Endothelial cell of umbilical vein (primary cell): ENCODE results near the gene GGNBP2. TPM values are rescaled to one million over a fixed set of nuclear protein-coding genes. Genes with fewer than 3 reads are reported as not detected.

ENCODE experiments used
- BruUV-seq: library from RNA; stranded (reverse); fragments of 400-500 nt; replicated peaks from 2 replicates; lab custom pipeline; 2021; lab: Mats Ljungman, UMichigan
- CTCF ChIA-PET: fragments of 300-600, 350-600 bp; sonication (Branson Sonifier 250); formaldehyde crosslinking; loops from one replicate; lab custom pipeline; 2021; ENCODE audit warnings: antibody characterized with exemption, inconsistent platforms; lab: Charles Lee
- POLR2A ChIA-PET: fragments of 300-600, 350-600 bp; sonication (Branson Sonifier 250); formaldehyde crosslinking; loops from one replicate; lab custom pipeline; 2021; ENCODE audit warnings: antibody characterized with exemption, inconsistent platforms; lab: Charles Lee
- DNase-seq: peaks from one replicate; pipeline ENCODE4 v3.0.0-alpha.2; 2011; ENCODE audit warnings: low read depth, low spot score
- FAIRE-seq: peaks from 2 replicates; lab custom pipeline; 2011; peaks lifted over from hg19 to GRCh38; lab: Jason Lieb, UNC
- H2AFZ ChIP-seq: 2 replicates; pipeline ENCODE4 v1.6.0; 2012; ENCODE audit warnings: low read depth, low read length, control low read depth, inconsistent platforms
- H3K27ac ChIP-seq: 2 replicates; pipeline ENCODE4 v1.5.1; 2011; ENCODE audit warnings: low read depth, mild to moderate bottlenecking, control low read depth, low read length, moderate library complexity; ENCODE audit not compliant: insufficient read depth
- H3K27me3 ChIP-seq, 2 experiments: 2 replicates each; pipeline versions ENCODE4 v1.6.0 to v1.6.1; 2011; ENCODE audit warnings: low read length in 2 of 2, mixed read lengths in 1 of 2; ENCODE audit not compliant: control insufficient read depth in 2 of 2, insufficient read depth in 2 of 2
- H3K36me3 ChIP-seq, 2 experiments: 2 replicates in 1 of 2; 3 replicates in 1 of 2; pipeline ENCODE4 v1.5.1; 2011; ENCODE audit warnings: low read length in 2 of 2, mild to moderate bottlenecking in 1 of 2, moderate library complexity in 1 of 2; ENCODE audit not compliant: control insufficient read depth in 2 of 2, insufficient read depth in 2 of 2; ENCODE audit errors: extremely low read depth in 1 of 2
- H3K4me1 ChIP-seq: 3 replicates; pipeline ENCODE4 v1.5.1; 2011; ENCODE audit warnings: mild to moderate bottlenecking, low read length; ENCODE audit not compliant: control insufficient read depth, insufficient read depth; ENCODE audit errors: extremely low read depth
- H3K4me2 ChIP-seq: 2 replicates; pipeline ENCODE4 v1.6.1; 2011; ENCODE audit warnings: low read length, control low read depth, mixed read lengths; ENCODE audit not compliant: insufficient read depth
- H3K4me3 ChIP-seq, 3 experiments: fragments of 200-600 bp in 1 of 3; sonication (generic), shearing (Covaris generic) in 1 of 3; replicated peaks in 1 of 3; 2 replicates each; pipeline ENCODE4 v1.5.1; 2011 to 2016; ENCODE audit warnings: control low read depth in 3 of 3, low read length in 3 of 3, mild to moderate bottlenecking in 2 of 3, inconsistent platforms in 1 of 3, low read depth in 1 of 3, moderate library complexity in 1 of 3; ENCODE audit not compliant: insufficient read depth in 1 of 3
- H3K79me2 ChIP-seq: 2 replicates; pipeline ENCODE4 v1.6.0; 2012; ENCODE audit warnings: low read length, inconsistent platforms; ENCODE audit not compliant: control insufficient read depth, insufficient read depth
- H3K9ac ChIP-seq: replicated peaks from 2 replicates; pipeline ENCODE3; 2011; ENCODE audit warnings: low read length, control low read depth; ENCODE audit not compliant: insufficient read depth; ENCODE audit errors: extremely low read depth
- H3K9me1 ChIP-seq: replicated peaks from 3 replicates; pipeline ENCODE4 v1.6.0; 2011; ENCODE audit warnings: mild to moderate bottlenecking, low read length; ENCODE audit not compliant: control insufficient read depth, insufficient read depth; ENCODE audit errors: extremely low read depth
- H3K9me3 ChIP-seq: replicated peaks from 2 replicates; pipeline ENCODE4 v1.5.1; 2012; ENCODE audit warnings: low read length, inconsistent platforms; ENCODE audit not compliant: control insufficient read depth, insufficient read depth
- H4K20me1 ChIP-seq: replicated peaks from 2 replicates; pipeline ENCODE3; 2011; ENCODE audit warnings: mild to moderate bottlenecking, low read length; ENCODE audit not compliant: control insufficient read depth, insufficient read depth; ENCODE audit errors: extremely low read depth
- CTCF ChIP-seq, 2 donors: IDR thresholded peaks; 1 replicate in 1 of 2; 2 replicates in 1 of 2; pipeline ENCODE4 v1.5.1; 2011; ENCODE audit warnings: low read length in 2 of 2, mild to moderate bottlenecking in 2 of 2, moderate library complexity in 2 of 2, control low read depth in 1 of 2, inconsistent platforms in 1 of 2, low read depth in 1 of 2; ENCODE audit not compliant: insufficient read depth in 1 of 2; ENCODE audit errors: extremely low read depth in 1 of 2
- EZH2 ChIP-seq: IDR thresholded peaks from 2 replicates; pipeline ENCODE4 v1.6.1; 2012; ENCODE audit warnings: borderline replicate concordance, low read depth, mild to moderate bottlenecking, moderate library complexity, low read length, inconsistent platforms; ENCODE audit not compliant: severe bottlenecking
- FOS ChIP-seq: IDR thresholded peaks from 2 replicates; pipeline ENCODE4 v1.6.1; 2011; ENCODE audit warnings: mild to moderate bottlenecking, low read length, moderate library complexity, borderline replicate concordance; ENCODE audit not compliant: insufficient read depth
- POLR2A ChIP-seq: IDR thresholded peaks from 2 replicates; pipeline ENCODE4 v1.6.1; 2012; ENCODE audit warnings: low read depth, mild to moderate bottlenecking, control low read depth, low read length
- POLR2AphosphoS5 ChIP-seq: IDR thresholded peaks from 2 replicates; pipeline ENCODE4 v1.6.1; 2012; ENCODE audit warnings: low read depth, mild to moderate bottlenecking, control low read depth, low read length, moderate library complexity; ENCODE audit not compliant: insufficient read depth
- dilution Hi-C: fragments of 300-500 bp; cut with MboI; formaldehyde crosslinking; loops from one replicate; pipeline ENCODE4 v1.15.0; 2019; ENCODE audit warnings: low sequenced_read_pairs; ENCODE audit not compliant: extremely low pct_ligation_motif_present
- intact Hi-C: fragments of 100-400 bp; cut with micrococcal nuclease; formaldehyde crosslinking; loops from one replicate; pipeline ENCODE4 v1.10.0; 2022
- polyA plus RNA-seq, 4 experiments: library from polyadenylated mRNA; depleted of rRNA in 3 of 4; stranded (reverse) in 3 of 4; unstranded in 1 of 4; fragments of >200 nt; gene quantifications; 2 replicates each; pipeline versions ENCODE4 v1.2.1 to v1.2.3, GENCODE V29; 2011 to 2012; ENCODE audit warnings: missing spikeins in 1 of 4
- total RNA-seq: library from RNA; stranded (reverse); gene quantifications from 2 replicates; pipeline ENCODE4 v1.2.3, GENCODE V29; 2021

GGNBP2 gene
- total and polyA plus RNA-seq, 2 donors (not counting 3 experiments of a cell fraction or from before 2014, with no cell fraction given): 52.6 to 77.6 TPM

GRCh38 chr17:36608280-36608679, 63.6 kb downstream of the GGNBP2 start:
- intact Hi-C loops: loop anchor here (10.0 kb wide), 1 partner anchor 97 kb away; no protein-coding TSS in a partner anchor
- POLR2A ChIA-PET: no interaction called here

GRCh38 chr17:36608794-36609497, 64.2 kb downstream of the GGNBP2 start:
- H3K4me2 ChIP-seq: no peak overlapping the region
- ChIA-PET POLR2A (no interaction called here), CTCF (interaction anchor here (0.7 to 1.4 kb wide), 5 partner anchors 147 to 765 kb away, joined by 3 to 6 read pairs (median 3); no protein-coding TSS in a partner anchor)
- no peaks in the 10 kb centered on the region for H4K20me1 ChIP-seq
- BruUV-seq: no TSS peak
- no peak overlapping the region for H3K27ac ChIP-seq
- H3K4me1 ChIP-seq: no peaks in the 10 kb centered on the region
- no peaks in the 10 kb centered on the region for H3K36me3 ChIP-seq
- no peak for TF ChIP-seq POLR2AphosphoS5
- peak; percentile 33 to 46 for TF ChIP-seq CTCF (IDR thresholded peaks at IDR 0.05; ENCODE audit: extremely low read depth in 1 of 2, insufficient read depth in 1 of 2, low read depth in 1 of 2, low read length in 2 of 2)
- H3K9ac ChIP-seq: no peak overlapping the region
- intact Hi-C loops (loop anchor here (10.0 kb wide), 1 partner anchor 96 kb away; no protein-coding TSS in a partner anchor), dilution Hi-C loops (no loop called here)
- H3K79me2 ChIP-seq: peaks cover 2% of the 10 kb centered on the region
- no peak overlapping the region for H3K4me3 ChIP-seq
- DNase-seq (peak; percentile 49), FAIRE-seq (no peak)
- no peaks in the 10 kb centered on the region for H3K9me1 ChIP-seq
- H3K9me3 ChIP-seq: no peaks in the 10 kb centered on the region
- H2AFZ ChIP-seq: no peak overlapping the region
- H3K27me3 ChIP-seq: peaks cover 0 to 4% of the 10 kb centered on the region in 2 experiments

More at GRCh38 chr17:36608280-36608679, 63.6 kb downstream of the GGNBP2 start:
- Histone ChIP-seq H3K9me1 (no peaks in the 10 kb centered on the region), H3K27ac (no peak overlapping the region), H3K36me3 (no peaks in the 10 kb centered on the region), H4K20me1 (no peaks in the 10 kb centered on the region), H3K4me1 (peaks cover 3% of the 10 kb centered on the region), H3K4me3 (no peak overlapping the region), H3K27me3 (peaks cover 0 to 4% of the 10 kb centered on the region in 2 experiments), H3K4me2 (no peak overlapping the region), H3K79me2 (peaks cover 5% of the 10 kb centered on the region), H2AFZ (no peak overlapping the region), H3K9me3 (no peaks in the 10 kb centered on the region), H3K9ac (no peak overlapping the region)
- CTCF ChIA-PET: interaction anchor here (0.9 to 1.4 kb wide), 4 partner anchors 148 to 765 kb away, joined by 3 to 6 read pairs (median 4); no protein-coding TSS in a partner anchor
- BruUV-seq: no TSS peak
- DNase-seq (no peak), FAIRE-seq (no peak)
- TF ChIP-seq FOS (no peak), POLR2A (no peak), EZH2 (no peak)
- dilution Hi-C loops: no loop called here
